Activated CD4-positive, CD25-positive, alpha-beta regulatory T cell treated with anti-CD3 and anti-CD28 coated beads, Interleukin-2, amount 50 U/mL, for 72 hours (primary cell): ENCODE data around the gene DPH5.
"Not testable (repeated sequence)": the region's sequence is repeated elsewhere in the genome, so short reads cannot be mapped to it uniquely, and the experiment has no call there.

Experiments used
- DNase-seq: peaks from one replicate; pipeline ENCODE4 v3.0.0; 2021

The DPH5 gene

DNA sequence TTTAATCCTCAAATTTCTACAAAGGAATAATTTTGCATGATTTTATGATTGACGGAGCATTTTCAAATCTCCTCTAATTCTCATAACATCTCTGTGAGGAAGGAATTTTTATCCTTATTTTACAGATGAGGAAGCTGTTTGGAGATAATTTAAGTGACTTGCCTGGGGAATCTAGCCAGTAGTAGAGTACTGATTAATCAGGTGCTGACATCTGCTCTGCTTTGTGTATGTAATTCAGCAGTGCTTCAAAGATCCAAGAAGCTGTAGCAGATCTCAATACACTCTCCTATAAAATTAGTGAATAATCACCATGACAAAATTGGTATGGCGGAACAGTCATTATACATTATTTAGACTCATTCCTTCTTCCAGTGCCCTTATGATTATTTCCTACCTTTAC lies 46.0 kb downstream of the DPH5 start:
- DNase-seq, result no peak

DNA sequence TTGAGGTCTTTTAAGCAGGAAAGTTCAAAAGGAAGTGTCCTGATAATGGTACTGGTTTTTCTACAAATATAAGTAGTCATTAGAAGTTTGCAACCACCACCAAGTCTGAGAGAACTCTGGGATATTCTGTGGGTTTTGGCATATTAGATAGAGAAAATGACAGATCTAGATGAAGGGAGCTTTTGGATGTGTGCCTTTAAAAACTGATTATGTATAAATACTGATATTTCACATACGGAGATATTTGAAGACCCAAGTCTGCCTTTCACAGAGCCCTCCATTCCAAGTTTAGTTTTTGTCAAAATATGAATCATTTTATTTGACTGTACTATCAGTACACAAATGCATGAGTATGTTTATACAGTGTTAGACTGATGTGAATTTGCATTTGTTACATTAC lies 48.6 kb downstream of the DPH5 start:
- no peak for DNase-seq

DNA sequence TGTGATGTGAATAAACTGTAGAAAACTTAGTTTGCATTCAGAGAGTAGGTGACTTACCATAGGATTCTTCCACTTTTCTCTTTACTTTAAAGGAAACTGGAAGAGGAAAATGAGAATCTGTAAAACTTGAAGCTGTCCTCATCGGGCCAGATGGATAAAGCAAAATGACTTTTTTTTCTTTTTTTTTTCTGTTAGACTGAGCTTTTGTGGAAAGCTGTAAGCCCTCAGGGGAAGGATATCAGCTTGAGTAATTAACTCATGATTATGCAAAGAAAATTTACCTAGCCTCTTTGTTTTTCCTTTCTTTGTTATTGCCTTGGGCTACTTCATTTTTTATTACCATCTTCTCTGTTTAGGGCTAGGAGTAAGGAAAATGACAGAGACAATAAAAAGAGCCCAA lies 53.4 kb downstream of the DPH5 start:
- DNase-seq, result no peak

DNA sequence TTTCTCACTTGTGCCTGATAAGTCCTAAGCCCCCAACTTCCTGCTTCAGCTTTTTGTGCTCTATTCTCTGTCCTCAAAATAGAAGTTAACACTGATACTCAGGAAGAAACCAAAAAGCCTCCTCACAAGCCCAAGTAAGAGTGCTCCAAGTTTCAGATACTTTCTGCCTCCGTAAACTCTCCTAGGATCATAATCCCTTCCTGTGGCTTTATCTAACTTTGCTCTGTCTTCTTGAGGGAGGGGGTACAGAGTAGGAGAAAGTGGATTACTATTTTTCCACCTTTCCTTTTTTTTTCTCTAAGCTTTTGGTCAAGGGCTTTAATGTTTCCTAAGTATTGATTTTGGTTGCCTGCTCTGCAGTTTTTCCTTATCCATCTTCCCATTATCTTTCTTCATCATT lies 54.6 kb downstream of the DPH5 start:
- DNase-seq, result no peak

DNA sequence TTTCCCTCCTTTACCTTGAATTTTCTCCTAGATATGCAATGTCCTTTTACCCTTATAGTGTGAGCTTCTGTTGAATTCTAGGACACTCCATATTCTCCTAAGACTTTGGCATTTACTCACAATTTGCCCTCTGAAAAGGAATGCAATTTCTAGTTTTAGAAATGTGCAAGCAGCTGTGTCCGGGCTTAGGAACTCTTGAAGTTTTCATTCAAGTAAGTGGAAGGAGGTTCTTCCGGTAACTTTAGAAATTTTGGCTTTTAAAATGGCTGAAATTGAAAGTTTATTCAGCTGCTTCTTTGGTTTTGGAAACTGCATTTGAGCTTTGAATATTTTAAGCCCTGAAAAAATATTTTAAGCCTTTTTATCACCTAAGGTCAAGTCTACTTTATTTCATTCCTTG lies 56.3 kb downstream of the DPH5 start:
- no peak for DNase-seq

DNA sequence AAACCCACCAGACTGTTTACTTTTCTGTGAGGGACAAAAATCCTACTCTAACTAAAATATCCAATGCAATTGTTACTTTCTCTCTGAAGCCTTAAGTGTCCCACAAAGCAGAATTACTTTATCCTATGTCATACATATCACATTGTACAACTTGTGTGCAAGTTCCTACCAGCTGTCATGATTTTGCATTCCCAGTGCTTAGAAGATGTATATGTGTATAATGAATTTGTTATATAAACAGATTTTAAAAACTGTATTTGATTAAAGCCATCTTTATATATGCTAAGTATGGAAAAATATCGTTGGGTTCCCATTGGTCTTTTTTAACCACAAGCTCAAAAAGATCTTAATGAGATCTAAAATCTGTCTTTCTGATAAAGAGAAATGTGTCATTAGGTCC lies 57.0 kb downstream of the DPH5 start:
- no peak for DNase-seq

DNA sequence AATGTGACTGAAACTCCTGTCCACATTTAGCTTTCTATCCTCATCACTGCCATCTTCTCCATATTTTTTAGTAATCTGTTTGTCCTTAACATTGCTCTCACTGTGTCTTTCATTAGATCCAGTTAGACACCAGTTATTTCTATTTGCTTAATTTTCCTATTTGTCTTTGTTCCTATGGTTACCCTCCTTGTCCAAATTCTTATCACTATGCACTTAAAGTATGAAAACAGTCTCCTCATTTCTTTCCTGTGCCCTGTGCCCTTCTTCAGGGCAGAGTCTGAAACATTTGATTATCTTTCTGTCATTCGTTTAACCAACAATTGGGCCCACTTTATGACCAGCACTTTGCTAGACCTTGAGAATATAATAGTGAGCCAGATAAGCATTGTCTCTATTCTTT lies 65.5 kb downstream of the DPH5 start:
- DNase-seq, result no peak

DNA sequence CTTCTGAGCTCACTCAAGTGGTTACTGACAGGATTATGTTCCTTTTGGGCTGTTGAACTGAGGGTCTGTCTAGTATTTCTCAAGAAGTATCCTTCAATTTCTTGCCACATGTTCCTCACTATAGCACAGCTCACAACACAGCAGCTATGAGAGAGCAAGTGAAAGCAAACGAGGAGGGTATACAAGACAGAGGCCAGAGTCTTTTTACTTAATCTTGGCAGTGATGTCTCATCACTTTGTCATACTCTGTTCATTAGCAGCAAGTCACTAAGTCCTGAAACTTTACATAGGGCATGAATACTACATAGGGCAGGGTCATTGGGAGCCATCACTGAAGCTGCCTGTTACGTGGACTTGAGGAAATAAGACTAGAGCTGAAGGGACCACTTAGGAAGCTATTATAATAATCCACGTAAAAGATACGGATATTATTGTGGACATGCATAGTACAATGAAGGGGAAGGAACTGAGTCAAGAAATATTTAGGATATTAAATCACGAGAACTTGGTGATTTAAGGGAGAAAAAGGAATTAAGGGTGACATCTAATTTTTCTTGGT lies 66.0 kb downstream of the DPH5 start:
- no peak for DNase-seq

DNA sequence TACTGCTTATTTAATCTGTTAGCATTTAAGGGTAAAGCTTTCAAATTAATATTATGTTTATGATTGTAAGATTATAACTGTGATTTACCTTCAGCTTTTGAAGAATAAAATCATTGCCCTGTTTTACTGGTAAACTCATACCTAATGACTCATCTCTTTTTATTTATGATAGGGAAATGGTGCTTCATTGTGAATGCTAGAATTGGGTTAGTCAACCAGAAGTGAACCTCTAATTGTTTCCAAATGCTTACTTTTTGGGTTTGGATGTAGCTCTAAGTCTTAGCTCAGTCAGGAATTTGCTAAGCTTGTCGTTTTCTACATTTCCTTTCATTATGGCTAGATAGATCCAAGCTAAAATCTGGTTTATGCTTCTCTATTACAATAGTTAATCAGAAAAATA lies 70.3 kb downstream of the DPH5 start:
- no peak for DNase-seq

DNA sequence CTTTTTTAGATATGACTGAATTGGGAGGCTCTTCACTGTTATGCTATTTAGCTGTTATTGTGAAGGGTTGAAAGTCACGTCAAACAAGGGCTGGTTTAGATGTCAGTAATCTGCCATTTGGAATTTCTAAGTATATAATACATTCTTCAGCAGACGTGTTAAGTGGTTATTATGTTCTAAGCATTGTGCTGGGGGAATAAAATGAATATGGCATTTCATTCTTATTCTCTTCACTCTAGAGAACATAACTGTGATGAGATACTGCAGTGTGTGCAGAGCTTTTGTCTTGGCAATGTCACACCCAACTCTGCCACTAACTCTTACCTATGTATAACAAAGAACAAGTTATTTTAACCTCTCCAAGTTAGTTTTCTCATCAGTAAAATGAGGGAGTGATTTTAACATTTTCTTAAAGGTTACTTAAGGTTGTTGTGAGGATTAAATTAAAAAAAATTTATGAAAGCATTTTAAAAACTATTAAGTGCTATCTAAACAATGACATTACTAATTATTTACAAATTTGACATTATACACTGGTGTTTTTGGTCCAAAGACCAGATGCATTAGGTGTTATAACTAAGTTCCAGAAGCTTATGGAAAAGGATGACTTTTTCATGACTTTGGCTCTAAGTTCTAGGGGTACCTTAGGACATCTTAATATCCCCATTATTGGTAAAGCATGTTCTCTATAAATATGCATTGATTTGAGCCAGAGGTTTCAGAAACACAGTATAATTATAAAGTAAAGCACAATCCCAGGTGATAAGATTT lies 71.4 kb downstream of the DPH5 start:
- no peak for DNase-seq

DNA sequence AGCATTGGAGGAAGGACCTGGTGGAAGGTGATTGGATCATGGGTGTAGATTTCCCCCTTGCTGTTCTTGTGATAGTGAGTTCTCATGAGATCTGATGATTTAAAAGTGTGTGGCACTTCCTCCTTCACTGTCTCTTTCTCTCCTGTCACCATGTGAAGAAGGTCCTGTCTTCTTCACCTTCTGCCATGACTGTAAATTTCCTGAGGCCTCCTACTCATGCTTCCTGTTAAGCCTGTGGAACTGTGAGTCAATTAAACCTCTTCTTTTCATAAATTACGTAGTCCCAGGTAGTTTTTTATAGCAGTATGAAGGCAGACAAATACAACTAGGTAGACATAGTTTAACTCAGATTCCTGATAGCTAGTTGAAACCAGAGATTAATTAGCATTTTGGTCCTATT lies 72.6 kb downstream of the DPH5 start:
- DNase-seq, result not testable (repeated sequence)

DNA sequence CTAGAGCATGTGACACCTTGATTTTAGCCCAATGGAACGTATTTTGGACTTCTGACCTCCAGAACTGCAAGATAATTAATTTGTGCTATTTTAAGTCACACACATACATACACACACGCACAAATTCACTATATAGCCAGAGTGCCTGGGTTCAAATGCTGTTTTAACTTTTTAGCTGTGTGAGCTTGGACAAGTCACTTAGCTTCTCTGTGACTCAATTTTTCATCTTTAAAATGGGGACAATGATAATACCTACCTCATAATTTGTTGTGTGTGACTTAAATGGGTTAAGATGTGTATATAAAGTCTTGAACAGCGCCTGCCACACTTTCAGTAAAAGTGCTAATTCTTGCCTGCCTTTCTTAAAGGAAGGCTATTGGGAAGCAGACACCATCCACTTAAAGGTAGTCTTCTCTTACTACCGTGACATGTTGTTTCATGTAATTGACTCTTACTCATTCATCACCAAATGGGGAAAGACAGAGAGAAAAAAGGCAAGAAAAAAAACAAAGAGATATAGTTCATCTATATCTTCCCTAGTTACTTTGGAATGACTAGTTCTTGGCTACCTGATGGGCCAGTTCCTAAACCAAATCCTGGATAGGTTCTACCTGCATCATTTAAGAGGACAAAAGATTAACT lies 73.4 kb downstream of the DPH5 start:
- DNase-seq, result no peak

DNA sequence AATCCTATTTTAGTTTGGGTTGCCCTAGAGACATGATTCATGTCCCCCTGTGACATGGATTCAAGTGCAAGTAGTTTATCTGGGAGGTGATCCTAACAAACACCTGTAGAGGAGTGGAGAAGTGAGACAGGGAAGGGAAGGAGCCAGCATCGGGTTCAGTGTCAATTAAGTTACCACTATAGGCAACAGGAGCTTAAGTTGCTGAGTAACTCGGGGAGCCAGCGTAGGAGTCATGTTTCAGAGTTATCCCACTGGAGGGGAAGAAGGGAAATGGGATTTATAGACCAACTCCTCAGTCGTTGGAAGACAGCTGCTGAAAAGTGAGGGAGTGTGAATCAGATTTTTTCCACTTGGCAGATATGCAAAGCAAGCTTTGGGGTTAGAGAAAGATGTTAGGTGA lies 74.8 kb downstream of the DPH5 start:
- no peak for DNase-seq

DNA sequence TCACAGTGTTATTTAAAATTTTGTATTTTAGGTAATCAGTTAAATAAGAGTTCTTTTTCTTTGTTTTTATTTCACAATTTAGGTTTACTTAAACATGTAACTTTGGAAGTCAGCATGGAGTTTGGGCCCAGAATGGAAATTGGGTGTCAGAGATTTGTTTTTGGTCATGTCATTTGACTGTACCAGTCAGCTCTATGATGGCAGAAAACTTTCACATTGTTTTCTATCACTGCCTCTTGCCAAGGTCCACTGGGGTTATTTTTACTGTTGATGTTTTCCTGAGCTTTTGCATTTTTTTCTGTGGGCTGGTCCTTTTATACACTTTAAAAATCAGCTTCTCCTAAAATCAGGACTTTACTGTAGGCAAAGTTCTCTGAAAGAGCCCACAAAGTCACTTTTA lies 75.2 kb downstream of the DPH5 start:
- DNase-seq, result no peak

DNA sequence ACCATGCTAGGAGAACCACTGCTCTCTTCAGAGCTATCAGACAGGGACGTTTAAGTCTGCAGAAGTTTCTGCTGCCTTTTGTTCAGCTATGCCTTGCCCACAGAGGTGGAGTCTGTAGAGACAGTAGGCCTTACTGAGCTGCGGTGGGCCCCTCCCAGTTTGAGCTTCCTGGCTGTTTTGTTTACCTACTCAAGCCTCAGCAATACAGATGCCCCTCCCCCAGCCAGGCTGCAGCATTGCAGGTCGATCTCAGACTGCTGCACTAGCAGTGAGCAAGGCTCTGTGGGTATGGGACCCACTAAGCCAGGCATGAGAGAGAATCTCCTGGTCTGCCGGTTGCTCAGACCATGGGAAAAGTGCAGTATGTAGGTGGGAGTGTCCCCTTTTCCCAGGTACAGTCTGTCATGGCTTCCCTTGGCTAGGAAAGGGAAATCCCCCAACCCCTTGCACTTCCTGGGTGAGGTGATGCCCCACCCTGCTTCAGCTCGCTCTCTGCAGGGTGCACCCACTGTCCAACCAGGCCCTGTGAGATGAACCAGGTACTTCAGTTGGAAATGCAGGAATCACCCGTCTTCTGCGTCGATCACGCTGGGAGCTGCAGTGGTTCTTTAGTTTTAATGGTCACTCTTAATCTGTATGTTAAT lies 75.9 kb downstream of the DPH5 start:
- DNase-seq, result peak; percentile 41

DNA sequence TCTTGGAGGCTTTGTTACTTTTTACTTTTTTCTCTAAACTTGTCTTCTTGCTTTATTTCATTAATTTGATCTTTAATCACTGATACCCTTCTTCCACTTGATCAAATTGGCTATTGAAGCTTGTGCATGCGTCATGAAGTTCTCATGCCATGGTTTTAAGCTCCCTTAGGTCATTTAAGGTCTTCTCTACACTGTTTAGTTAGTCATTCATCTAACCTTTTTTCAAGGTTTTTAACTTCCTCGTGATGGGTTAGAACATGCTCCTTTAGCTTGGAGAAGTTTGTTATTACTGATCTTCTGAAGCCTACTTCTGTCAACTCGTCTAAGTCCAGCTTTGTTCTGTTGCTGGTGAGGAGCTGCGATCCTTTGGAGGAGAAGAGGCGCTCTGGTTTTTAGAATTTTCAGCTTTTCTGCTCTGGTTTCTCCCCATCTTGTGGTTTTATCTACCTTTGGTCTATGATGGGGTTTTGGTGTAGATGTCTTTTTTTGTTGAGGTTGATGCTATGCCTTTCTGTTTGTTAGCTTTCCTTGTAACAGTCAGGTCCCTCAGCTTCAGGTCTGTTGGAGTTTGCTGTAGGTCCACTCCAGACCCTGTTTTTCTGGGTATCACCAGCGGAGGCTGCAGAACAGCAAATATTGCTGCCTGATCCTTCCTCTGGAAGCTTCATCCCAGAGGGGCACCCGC lies 76.7 kb downstream of the DPH5 start:
- DNase-seq, result not testable (repeated sequence)

DNA sequence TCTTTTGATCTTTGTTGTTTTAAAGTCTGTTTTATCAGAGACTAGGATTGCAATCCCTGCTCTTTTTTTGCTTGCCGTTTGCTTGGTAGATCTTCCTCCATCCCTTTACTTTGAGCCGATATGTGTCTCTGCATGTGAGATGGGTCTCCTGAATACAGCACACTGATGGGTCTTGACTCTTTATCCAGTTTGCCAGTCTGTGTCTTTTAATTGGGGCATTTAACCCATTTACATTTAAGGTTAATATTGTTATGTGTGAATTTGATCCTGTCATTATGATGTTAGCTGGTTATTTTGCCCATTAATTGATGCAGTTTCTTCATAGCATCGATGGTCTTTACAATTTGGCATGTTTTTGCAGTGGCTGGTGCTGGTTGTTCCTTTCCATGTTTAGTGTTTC lies 77.8 kb downstream of the DPH5 start:
- not testable (repeated sequence) for DNase-seq

DNA sequence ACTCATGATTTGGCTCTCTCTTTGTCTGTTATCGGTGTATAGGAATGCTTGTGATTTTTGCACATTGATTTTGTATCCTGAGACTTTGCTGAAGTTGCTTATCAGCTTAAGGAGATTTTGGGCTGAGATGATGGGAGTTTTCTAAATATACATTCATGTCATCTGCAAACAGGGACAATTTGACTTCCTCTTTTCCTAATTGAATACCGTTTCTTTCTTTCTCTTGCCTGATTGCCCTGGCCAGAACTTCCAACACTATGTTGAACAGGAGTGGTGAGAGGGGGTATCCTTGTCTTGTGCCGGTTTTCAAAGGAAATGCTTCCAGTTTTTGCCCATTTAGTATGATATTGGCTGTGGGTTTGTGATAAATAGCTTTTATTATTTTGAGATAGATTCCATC lies 79.5 kb downstream of the DPH5 start:
- not testable (repeated sequence) for DNase-seq

DNA sequence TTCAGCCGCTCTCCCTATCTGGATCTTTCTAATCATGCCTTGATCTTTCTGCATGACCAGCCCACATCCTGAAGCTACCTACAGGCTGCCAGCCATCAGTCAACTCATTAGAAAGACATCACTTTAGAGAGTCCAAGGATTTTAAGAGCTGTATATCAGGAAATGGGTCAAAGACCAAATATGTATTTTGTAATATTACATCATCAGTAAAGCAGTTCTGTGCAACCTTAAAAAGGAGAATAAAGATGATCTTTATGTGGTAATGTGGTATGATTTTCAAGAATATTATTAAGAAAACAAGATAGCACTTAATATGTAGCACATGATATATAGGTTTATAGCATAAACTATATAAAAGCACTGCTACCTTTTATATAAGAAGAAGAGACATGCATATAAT lies 82.1 kb downstream of the DPH5 start:
- DNase-seq, result no peak

DNA sequence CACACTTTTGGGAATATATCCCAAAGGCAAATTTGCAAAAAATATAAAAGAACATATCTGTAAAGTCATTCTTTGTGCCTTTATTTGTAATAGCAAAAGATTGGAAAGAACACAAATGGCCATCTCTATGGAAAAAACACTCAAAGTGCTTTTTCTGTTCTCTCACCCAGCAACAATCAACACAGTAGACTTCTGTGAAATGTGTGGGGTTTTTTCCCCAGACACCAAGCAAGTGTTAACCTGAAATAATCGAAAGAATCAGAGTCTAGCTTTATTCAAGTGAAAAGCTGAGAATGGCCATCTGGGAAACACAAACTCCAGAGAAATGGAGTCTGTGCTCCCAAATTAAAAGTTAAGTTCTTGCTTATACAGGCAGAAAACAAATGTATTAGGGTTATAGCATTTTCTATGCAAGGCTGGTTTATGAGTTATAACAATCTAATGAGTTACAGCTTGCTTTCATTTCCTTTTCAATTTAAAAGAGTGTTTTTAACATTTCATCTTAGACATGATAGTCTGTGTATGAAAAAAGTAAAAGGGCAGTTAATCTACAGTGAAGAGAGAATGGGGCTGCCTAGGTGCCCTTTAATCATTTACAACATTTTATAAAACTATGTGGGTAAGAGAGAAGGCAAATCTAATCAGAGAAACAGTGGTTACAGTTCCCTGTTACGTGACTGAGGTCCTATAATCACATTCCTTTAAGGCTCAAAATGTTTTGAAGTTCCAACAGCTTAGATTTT lies 83.1 kb downstream of the DPH5 start:
- DNase-seq, result no peak

DNA sequence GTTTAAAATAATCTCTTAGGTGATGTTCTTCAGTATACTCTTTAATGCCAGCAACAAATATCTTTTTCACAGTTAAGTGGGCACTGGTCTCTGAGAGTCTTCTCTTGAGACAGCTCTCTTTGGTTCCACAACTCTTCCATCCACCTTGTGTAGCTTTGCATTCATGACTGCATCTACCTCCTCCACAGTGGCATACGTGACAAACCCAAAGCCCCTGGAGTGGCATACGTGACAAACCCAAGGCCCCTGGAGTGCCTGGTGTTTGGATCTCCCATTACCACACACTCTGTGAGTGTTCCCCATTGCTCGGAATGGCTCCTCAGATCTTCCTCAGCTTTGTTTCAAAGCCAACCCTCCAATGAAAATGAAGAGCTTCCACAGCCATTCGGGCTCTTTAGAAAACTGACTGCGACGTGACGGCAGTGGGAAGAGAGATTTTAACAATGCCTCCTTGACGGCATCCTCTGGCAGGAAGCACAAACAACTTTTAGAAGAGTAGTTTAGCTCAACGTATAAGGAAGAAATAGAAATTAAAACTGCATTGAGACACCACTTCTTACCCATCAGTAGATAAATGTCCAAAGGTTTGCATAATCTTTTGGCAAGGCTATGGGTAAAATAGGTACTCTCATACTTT lies 83.9 kb downstream of the DPH5 start:
- no peak for DNase-seq

DNA sequence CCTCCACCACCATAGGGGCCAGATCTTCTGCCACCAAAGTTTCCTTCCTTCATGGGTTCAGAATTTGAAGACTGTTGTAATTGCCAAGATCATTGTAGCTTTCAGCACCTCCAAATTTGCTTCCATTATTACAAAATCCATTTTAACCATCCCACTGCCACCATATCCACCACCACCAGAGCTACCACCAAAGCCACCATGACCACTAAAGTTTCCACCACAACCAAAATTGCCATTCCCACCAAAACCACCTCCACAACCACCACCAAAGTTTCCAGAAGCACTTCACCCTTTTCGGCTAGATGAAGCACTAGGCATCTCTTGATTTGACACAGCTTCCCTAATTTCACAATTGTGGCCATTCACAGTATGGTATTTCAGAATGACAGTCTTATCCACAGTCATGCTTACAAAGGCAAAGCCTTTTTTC lies 84.5 kb downstream of the DPH5 start:
- no peak for DNase-seq
